ENCODE data around the gene SLC25A5.

GRCh38 chrX:119516157-119516702, 48.0 kb downstream of the SLC25A5 start:
- peak; percentile 91 to 99 (median 93); a peak in 5 of 6 replicates for TF ChIP-seq CTCF (IDR thresholded peaks at IDR 0.05 in 2 of 3, conservative IDR thresholded peaks at IDR 0.05 in 1 of 3; ENCODE audit: control insufficient read depth in 2 of 3, extremely low read depth in 1 of 3, insufficient read depth in 1 of 3, low read depth in 3 of 3, low read length in 3 of 3)
- no peak for TF ChIP-seq JUND (IDR thresholded peaks at IDR 0.05; ENCODE audit: low read depth, low read length)
- TF ChIP-seq POLR2A (IDR thresholded peaks at IDR 0.05; ENCODE audit: low read depth, low read length), result no peak
- TF ChIP-seq NFIC (IDR thresholded peaks at IDR 0.05; ENCODE audit: low read depth, low read length), result no peak
- no peak for TF ChIP-seq NFYB (IDR thresholded peaks at IDR 0.05; ENCODE audit: insufficient read depth, low read depth, low read length)
- no peak for TF ChIP-seq MTA2 (IDR thresholded peaks at IDR 0.05; ENCODE audit: low read depth)
- no peak for TF ChIP-seq FOS (IDR thresholded peaks at IDR 0.05; ENCODE audit: borderline replicate concordance, extremely low read depth, insufficient read length)
- TF ChIP-seq CHD4 (IDR thresholded peaks at IDR 0.05), result no peak
- no peak for TF ChIP-seq DPF2 (IDR thresholded peaks at IDR 0.05)
- TF ChIP-seq NR2C2 (IDR thresholded peaks at IDR 0.05; ENCODE audit: borderline replicate concordance, control insufficient read depth, insufficient read length, low read depth), result no peak
